Ovary (tissue), 9 donors: Measurements from ENCODE around the gene ZNF487. TPM values are rescaled to one million over a fixed set of nuclear protein-coding genes. Genes with fewer than 3 reads are reported as not detected.
A peak's percentile ranks its signal among the peaks of the same experiment; 100 is the strongest.
"Not testable (repeated sequence)": the region's sequence is repeated elsewhere in the genome, so short reads cannot be mapped to it uniquely, and the experiment has no call there.

Source experiments
- DNase-seq, 5 donors: peaks; one replicate each; pipeline ENCODE4 v3.0.0-alpha.2; 2019 to 2020
- H3K27ac ChIP-seq, 2 donors: fragments of 200-600 bp; one replicate each; pipeline versions ENCODE4 v1.5.1 to v1.8.0; 2019 to 2022
- H3K27me3 ChIP-seq: fragments of 200-600 bp; one replicate; pipeline ENCODE4 v1.8.0; 2022
- H3K36me3 ChIP-seq: fragments of 200-600 bp; sonication (generic); one replicate; pipeline ENCODE4 v1.5.1; 2019
- H3K4me1 ChIP-seq: one replicate; pipeline ENCODE4 v1.8.1; 2013; ENCODE audit warnings: mild to moderate bottlenecking, moderate library complexity; ENCODE audit not compliant: insufficient read depth
- H3K4me3 ChIP-seq: fragments of 200-600 bp; sonication (generic); one replicate; pipeline ENCODE4 v1.5.1; 2017
- H3K9me3 ChIP-seq, 2 donors: fragments of 200-600 bp in 1 of 2; sonication (generic) in 1 of 2; one replicate each; pipeline versions ENCODE4 v1.5.1 to v1.8.1; 2013 to 2019; ENCODE audit warnings: mild to moderate bottlenecking in 1 of 2, moderate library complexity in 1 of 2
- EP300 ChIP-seq: sonication (generic); formaldehyde crosslinking; IDR thresholded peaks from one replicate; pipeline ENCODE4 v1.6.1; 2017; ENCODE audit warnings: antibody characterized with exemption
- POLR2A ChIP-seq: fragments of 450-650 bp; IDR thresholded peaks from one replicate; pipeline ENCODE4 v1.6.1; 2017; ENCODE audit warnings: antibody characterized with exemption, mild to moderate bottlenecking, moderate library complexity
- WGBS, 3 donors: extraction: QIAGEN DNeasy Blood & Tissue Kit in 1 of 3; methylation state at CpG; one replicate each; pipeline versions ENCODE4 v1.1.5 to v1.1.7; 2013 to 2017; 5-methylcytosine and 5-hydroxymethylcytosine counted together
- intact Hi-C, 4 donors: fragments of 100-400 bp; cut with DNase I; formaldehyde crosslinking; loops; one replicate each; pipeline versions ENCODE4 v1.11.0 to v1.15.1; 2022 to 2023
- polyA plus RNA-seq, 2 donors: library from polyadenylated mRNA; stranded (reverse); fragments of 200-250 nt in 1 of 2; fragments of 350-450 nt in 1 of 2; fragmentation: Illumina TruSeq in 1 of 2; extraction: RNeasy Lipid Tissue Mini Kit (QIAGEN cat#74804) in 1 of 2; gene quantifications; one replicate each; pipeline ENCODE4 v1.2.3, GENCODE V29; 2013 to 2014
- total RNA-seq, 7 donors: library from RNA; depleted of rRNA in 2 of 7; stranded (reverse); fragments of >200 nt in 2 of 7; fragmentation: NEBNext Ultra II Directional in 3 of 7; extraction: Animal tissue kit (Norgen Biotek cat#: 25700) in 3 of 7; gene quantifications; one replicate each; pipeline versions ENCODE4 v1.1.0 to v1.2.4, GENCODE V29; 2016 to 2023
- TF ChIP-seq, protein P1 (sequence below), 3 donors: fragments of 450-650 bp in 2 of 3; fragments of 200-600 bp in 1 of 3; IDR thresholded peaks; one replicate each; pipeline versions ENCODE4 v1.5.1 to v1.8.0; 2016 to 2022; ENCODE audit warnings: antibody characterized with exemption in 3 of 3, mild to moderate bottlenecking in 1 of 3
- donor health status: DM: no; HTN: no; CAD: no; lungs with moderate emphysema.
- donor health status: DM: no; HTN: no; CAD: no.
- donor health status: Bipolar disorder and iron deficiency.
- donor health status: DM: yes; HTN: yes; CAD: no.
- donor health status: DM: no; HTN: no; CAD: no.
- donor health status: DM: yes; HTN: yes; CAD: no.

ZNF487 gene
- total and polyA plus RNA-seq, 9 donors: 6.4 to 30.1 (median 8.2) TPM

DNA sequence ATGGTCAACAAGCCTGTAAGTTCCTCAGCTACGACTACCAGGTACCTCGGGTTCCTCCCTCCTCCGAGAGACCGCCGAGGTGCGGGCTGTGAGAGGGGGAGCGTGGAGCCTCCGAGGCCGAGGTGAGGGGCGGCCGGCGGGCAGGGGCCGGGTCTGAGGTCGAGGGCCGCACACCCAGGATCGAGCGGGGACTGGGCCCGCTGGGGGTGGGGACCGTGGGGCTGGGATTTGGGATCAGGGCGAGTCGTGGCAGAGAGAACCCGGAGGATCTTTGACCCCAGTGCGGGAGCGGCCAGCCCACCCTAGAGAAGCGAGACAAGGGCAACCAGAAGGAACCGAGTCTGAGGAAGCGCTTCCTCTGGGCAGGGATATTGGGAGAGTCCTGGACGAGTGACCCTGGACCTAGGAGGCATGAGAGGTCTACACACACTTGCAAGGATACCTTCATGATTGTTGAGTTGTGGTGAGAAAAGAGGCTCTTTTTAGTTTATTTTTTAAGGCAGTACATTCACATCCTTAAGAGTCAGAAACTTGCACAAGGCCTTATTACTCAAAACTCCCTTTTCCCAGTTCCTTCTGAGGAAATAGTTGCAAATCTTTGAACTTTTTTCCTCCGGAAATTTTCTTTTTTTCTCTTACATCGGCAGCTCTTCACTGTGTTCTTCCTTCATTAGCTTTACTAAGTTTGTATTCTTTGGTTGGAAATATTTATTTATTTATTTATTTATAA is 395 bp downstream of the ZNF487 start:
- intact Hi-C loops: loop anchor here in 1 of 4 donors (2.0 to 5.0 kb wide), 3 partner anchors 17 to 655 kb away; partner anchors contain the start of gene BMS1
- H3K9me3 ChIP-seq: no peaks in the 10 kb centered on the region
- DNase-seq: no peak
- no peaks in the 10 kb centered on the region for H3K36me3 ChIP-seq
- no peaks in the 10 kb centered on the region for H3K27me3 ChIP-seq
- 2 to 3% (median 3%) methylated on average over 29 to 30 of the region's 30 CpGs for WGBS, 3 donors
- peak overlapping the region; percentile 84 to 97 for H3K27ac ChIP-seq
- peaks cover 2% of the 10 kb centered on the region for H3K4me1 ChIP-seq
- H3K4me3 ChIP-seq: peak overlapping the region; percentile 68
- no peak for TF ChIP-seq EP300
- peak; percentile 73 for TF ChIP-seq POLR2A

DNA sequence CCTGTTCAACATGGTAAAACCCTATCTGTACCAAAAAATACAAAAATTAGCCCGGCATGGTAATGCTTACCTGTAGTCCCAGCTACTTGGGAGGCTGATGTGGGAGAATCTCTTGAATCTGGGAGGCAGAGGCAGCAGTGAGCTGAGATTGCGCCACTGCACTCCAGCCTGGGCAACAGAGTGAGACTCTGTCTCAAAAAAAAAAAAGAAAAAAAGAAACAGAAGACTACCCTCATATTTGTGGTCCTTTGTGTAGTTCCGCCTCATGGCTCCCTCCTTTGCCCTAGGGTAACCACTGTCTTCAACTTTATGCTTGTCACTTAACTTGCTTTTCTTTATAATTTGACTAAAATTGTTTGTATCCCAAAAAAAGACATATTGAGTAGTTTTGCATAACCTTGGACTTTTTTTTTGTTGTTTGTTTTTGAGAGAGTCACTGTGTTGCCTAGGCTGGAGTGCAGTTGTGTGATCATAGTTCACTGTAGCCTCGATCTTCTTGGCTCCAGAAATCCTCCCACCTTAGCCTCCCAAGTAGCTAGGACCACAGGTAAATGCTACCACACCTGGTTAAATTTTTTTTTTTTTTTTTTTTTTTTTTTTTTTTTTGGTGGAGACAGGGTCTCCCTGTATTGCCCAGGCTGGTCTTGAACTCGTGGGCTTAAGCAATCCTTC is 3.7 kb downstream of the ZNF487 start:
- TF ChIP-seq EP300 (no peak), POLR2A (no peak)
- TF ChIP-seq, protein P1, sequence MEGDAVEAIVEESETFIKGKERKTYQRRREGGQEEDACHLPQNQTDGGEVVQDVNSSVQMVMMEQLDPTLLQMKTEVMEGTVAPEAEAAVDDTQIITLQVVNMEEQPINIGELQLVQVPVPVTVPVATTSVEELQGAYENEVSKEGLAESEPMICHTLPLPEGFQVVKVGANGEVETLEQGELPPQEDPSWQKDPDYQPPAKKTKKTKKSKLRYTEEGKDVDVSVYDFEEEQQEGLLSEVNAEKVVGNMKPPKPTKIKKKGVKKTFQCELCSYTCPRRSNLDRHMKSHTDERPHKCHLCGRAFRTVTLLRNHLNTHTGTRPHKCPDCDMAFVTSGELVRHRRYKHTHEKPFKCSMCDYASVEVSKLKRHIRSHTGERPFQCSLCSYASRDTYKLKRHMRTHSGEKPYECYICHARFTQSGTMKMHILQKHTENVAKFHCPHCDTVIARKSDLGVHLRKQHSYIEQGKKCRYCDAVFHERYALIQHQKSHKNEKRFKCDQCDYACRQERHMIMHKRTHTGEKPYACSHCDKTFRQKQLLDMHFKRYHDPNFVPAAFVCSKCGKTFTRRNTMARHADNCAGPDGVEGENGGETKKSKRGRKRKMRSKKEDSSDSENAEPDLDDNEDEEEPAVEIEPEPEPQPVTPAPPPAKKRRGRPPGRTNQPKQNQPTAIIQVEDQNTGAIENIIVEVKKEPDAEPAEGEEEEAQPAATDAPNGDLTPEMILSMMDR (IDR thresholded peaks at IDR 0.05): no peak
- intact Hi-C loops: no loop called here
- no peak for DNase-seq
- no peak overlapping the region for H3K4me3 ChIP-seq
- H3K4me1 ChIP-seq: no peaks in the 10 kb centered on the region
- H3K27me3 ChIP-seq: no peaks in the 10 kb centered on the region
- no peaks in the 10 kb centered on the region for H3K36me3 ChIP-seq
- no peak overlapping the region for H3K27ac ChIP-seq
- WGBS, 3 donors: 81 to 89% (median 83%) methylated on average over 5 of the region's 5 CpGs
- H3K9me3 ChIP-seq: no peaks in the 10 kb centered on the region

DNA sequence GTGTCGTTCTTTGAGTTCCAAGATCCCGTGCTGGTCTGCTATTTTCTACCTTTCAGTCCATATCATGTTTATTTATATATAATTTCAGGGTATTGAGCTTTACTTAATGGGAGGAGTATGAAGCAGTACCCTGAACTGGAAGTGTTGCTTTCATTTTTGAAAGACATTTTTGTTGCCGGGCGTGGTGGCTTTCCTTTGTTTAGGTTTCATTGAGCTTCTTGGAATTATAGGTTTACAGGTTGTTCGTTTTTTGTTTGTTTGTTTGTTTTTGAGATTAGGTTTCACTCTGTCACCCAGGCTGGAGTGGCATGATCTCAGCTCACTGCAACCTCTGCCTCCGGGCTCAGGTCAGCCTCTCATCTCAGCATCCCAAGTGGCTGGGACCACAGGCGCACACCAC is 7.4 kb downstream of the ZNF487 start:
- TF ChIP-seq, protein P1 (IDR thresholded peaks at IDR 0.05): no peak
- TF ChIP-seq EP300: no peak
- no peak for TF ChIP-seq POLR2A
- WGBS, 3 donors: 88 to 94% (median 90%) methylated on average over 7 of the region's 7 CpGs
- H3K4me1 ChIP-seq: no peaks in the 10 kb centered on the region
- no peak overlapping the region for H3K4me3 ChIP-seq
- no peak overlapping the region for H3K27ac ChIP-seq
- no peak for DNase-seq
- H3K27me3 ChIP-seq: no peaks in the 10 kb centered on the region
- no peaks in the 10 kb centered on the region for H3K36me3 ChIP-seq
- no peaks in the 10 kb centered on the region for H3K9me3 ChIP-seq
- intact Hi-C loops: no loop called here

DNA sequence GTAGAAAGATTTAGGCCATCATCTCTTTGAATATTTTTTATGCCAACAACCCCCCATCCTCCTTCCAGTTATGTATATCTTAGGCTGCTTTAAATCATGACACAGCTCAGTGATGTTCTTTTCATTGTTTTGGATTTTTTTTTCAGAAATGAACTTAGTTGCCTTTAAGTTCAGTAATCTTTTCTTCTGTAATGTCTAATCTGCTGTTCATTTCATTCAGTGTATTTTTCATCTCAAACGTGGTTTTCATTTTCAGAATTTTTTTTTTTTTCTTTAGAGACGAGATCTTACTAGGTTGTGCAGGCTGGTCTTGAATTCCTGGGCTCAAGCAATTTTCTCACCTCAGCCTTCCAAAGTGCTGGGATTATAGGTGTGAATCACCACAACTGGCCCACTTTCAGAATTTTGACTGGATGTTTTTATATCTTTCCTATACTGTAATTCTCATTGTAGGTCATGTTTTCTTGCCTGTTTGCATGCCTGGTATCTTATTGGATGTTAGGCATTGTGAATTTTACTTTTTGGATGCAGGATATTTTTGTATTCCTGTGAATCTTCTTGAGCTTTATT is 8.1 kb downstream of the ZNF487 start:
- H3K27ac ChIP-seq: no peak overlapping the region
- no peak overlapping the region for H3K4me3 ChIP-seq
- H3K36me3 ChIP-seq: no peaks in the 10 kb centered on the region
- H3K9me3 ChIP-seq: no peaks in the 10 kb centered on the region
- no peak for DNase-seq
- H3K4me1 ChIP-seq: no peaks in the 10 kb centered on the region
- WGBS, 3 donors: 86 to 92% (median 89%) methylated on average over 2 of the region's 2 CpGs
- H3K27me3 ChIP-seq: no peaks in the 10 kb centered on the region
- TF ChIP-seq POLR2A (no peak), EP300 (no peak)
- intact Hi-C loops: no loop called here

DNA sequence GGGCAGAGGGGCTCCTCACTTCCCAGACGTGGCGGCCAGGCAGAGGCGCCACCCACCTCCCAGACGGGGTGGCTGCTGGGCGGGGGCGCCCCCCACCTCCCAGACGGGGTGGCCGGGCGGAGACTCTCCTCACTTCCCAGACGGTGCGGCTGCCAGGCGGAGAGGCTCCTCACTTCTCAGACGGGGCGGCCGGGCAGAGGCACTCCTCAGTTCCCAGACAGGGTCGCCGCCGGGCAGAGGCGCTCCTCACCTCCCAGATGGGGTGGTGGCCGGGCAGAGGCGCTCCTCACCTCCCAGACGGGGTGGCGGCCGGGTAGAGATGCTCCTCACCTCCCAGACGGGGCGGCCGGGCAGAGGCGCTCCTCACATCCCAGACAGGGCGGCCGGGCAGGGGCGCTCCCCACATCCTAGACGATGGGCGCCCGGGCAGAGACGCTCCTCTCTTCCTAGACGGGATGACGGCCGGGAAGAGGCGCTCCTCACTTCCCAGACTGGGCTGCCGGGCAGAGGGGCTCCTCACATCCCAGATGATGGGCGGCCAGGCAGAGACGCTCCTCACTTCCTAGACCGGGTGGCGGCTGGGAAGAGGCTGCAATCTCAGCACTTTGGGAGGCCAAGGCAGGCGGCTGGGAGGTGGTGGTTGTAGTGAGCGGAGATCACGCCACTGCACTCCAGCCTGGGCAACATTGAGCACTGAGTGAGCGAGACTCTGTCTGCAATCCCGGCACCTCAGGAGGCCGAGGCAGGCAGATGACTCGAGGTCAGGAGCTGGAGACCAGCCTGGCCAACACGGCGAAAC is 9.5 kb downstream of the ZNF487 start:
- H3K27me3 ChIP-seq, H3K27ac ChIP-seq, H3K4me1 ChIP-seq, H3K9me3 ChIP-seq, DNase-seq, intact Hi-C loops, H3K36me3 ChIP-seq, H3K4me3 ChIP-seq: not testable (repeated sequence)
- WGBS, 3 donors: 95% methylated on average over 38 to 53 of the region's 53 CpGs
